Ovary (tissue), 9 donors: Measurements from ENCODE around the gene RASAL2. TPM values are rescaled to one million over a fixed set of nuclear protein-coding genes. Genes with fewer than 3 reads are reported as not detected.

Experiments used
- DNase-seq, 5 donors: peaks; one replicate each; pipeline ENCODE4 v3.0.0-alpha.2; 2019 to 2020
- H3K27ac ChIP-seq, 2 donors: fragments of 200-600 bp; one replicate each; pipeline versions ENCODE4 v1.5.1 to v1.8.0; 2019 to 2022
- H3K27me3 ChIP-seq: fragments of 200-600 bp; one replicate; pipeline ENCODE4 v1.8.0; 2022
- H3K36me3 ChIP-seq: fragments of 200-600 bp; sonication (generic); one replicate; pipeline ENCODE4 v1.5.1; 2019
- H3K4me1 ChIP-seq: one replicate; pipeline ENCODE4 v1.8.1; 2013; ENCODE audit warnings: mild to moderate bottlenecking, moderate library complexity; ENCODE audit not compliant: insufficient read depth
- H3K4me3 ChIP-seq: fragments of 200-600 bp; sonication (generic); one replicate; pipeline ENCODE4 v1.5.1; 2017
- H3K9me3 ChIP-seq, 2 donors: fragments of 200-600 bp in 1 of 2; sonication (generic) in 1 of 2; one replicate each; pipeline versions ENCODE4 v1.5.1 to v1.8.1; 2013 to 2019; ENCODE audit warnings: mild to moderate bottlenecking in 1 of 2, moderate library complexity in 1 of 2
- CTCF ChIP-seq, 3 donors: fragments of 450-650 bp in 2 of 3; fragments of 200-600 bp in 1 of 3; IDR thresholded peaks; one replicate each; pipeline versions ENCODE4 v1.5.1 to v1.8.0; 2016 to 2022; ENCODE audit warnings: antibody characterized with exemption in 3 of 3, mild to moderate bottlenecking in 1 of 3
- EP300 ChIP-seq: sonication (generic); formaldehyde crosslinking; IDR thresholded peaks from one replicate; pipeline ENCODE4 v1.6.1; 2017; ENCODE audit warnings: antibody characterized with exemption
- POLR2A ChIP-seq: fragments of 450-650 bp; IDR thresholded peaks from one replicate; pipeline ENCODE4 v1.6.1; 2017; ENCODE audit warnings: antibody characterized with exemption, mild to moderate bottlenecking, moderate library complexity
- WGBS, 3 donors: extraction: QIAGEN DNeasy Blood & Tissue Kit in 1 of 3; methylation state at CpG; one replicate each; pipeline versions ENCODE4 v1.1.5 to v1.1.7; 2013 to 2017; 5-methylcytosine and 5-hydroxymethylcytosine counted together
- intact Hi-C, 4 donors: fragments of 100-400 bp; cut with DNase I; formaldehyde crosslinking; loops; one replicate each; pipeline versions ENCODE4 v1.11.0 to v1.15.1; 2022 to 2023
- polyA plus RNA-seq, 2 donors: library from polyadenylated mRNA; stranded (reverse); fragments of 200-250 nt in 1 of 2; fragments of 350-450 nt in 1 of 2; fragmentation: Illumina TruSeq in 1 of 2; extraction: RNeasy Lipid Tissue Mini Kit (QIAGEN cat#74804) in 1 of 2; gene quantifications; one replicate each; pipeline ENCODE4 v1.2.3, GENCODE V29; 2013 to 2014
- total RNA-seq, 7 donors: library from RNA; depleted of rRNA in 2 of 7; stranded (reverse); fragments of >200 nt in 2 of 7; fragmentation: NEBNext Ultra II Directional in 3 of 7; extraction: Animal tissue kit (Norgen Biotek cat#: 25700) in 3 of 7; gene quantifications; one replicate each; pipeline versions ENCODE4 v1.1.0 to v1.2.4, GENCODE V29; 2016 to 2023
- donor health status: DM: no; HTN: no; CAD: no; lungs with moderate emphysema.
- donor health status: DM: no; HTN: no; CAD: no.
- donor health status: Bipolar disorder and iron deficiency.
- donor health status: DM: yes; HTN: yes; CAD: no.
- donor health status: DM: no; HTN: no; CAD: no.
- donor health status: DM: yes; HTN: yes; CAD: no.

The RASAL2 gene
- total and polyA plus RNA-seq, 9 donors: 4.2 to 20.5 (median 11.5) TPM

GRCh38 chr1:178323067-178323466 lies 229.2 kb downstream of the RASAL2 start:
- Histone ChIP-seq H3K36me3 (no peaks in the 10 kb centered on the region), H3K9me3 (no peaks in the 10 kb centered on the region), H3K27ac (no peak overlapping the region), H3K4me1 (no peaks in the 10 kb centered on the region), H3K4me3 (no peak overlapping the region), H3K27me3 (no peaks in the 10 kb centered on the region)
- TF ChIP-seq CTCF (IDR thresholded peaks at IDR 0.05): no peak
- no peak for TF ChIP-seq EP300
- no peak for TF ChIP-seq POLR2A
- intact Hi-C loops: no loop called here
- 51 to 64% (median 57%) methylated on average over 1 of the region's 1 CpG for WGBS, 3 donors
- DNase-seq: no peak

GRCh38 chr1:178324003-178324402 lies 230.1 kb downstream of the RASAL2 start:
- no peaks in the 10 kb centered on the region for H3K36me3 ChIP-seq
- H3K27me3 ChIP-seq: no peaks in the 10 kb centered on the region
- no peak for DNase-seq
- no peak overlapping the region for H3K27ac ChIP-seq
- no peak overlapping the region for H3K4me3 ChIP-seq
- TF ChIP-seq EP300 (no peak), POLR2A (no peak), CTCF (IDR thresholded peaks at IDR 0.05) (no peak)
- 60 to 72% (median 70%) methylated on average over 1 of the region's 1 CpG for WGBS, 3 donors
- H3K9me3 ChIP-seq: no peaks in the 10 kb centered on the region
- no peaks in the 10 kb centered on the region for H3K4me1 ChIP-seq
- intact Hi-C loops: no loop called here

GRCh38 chr1:178328728-178329127 lies 234.8 kb downstream of the RASAL2 start:
- WGBS, 3 donors: 94 to 99% (median 95%) methylated on average over 3 of the region's 3 CpGs
- H3K4me1 ChIP-seq: no peaks in the 10 kb centered on the region
- H3K4me3 ChIP-seq: no peak overlapping the region
- TF ChIP-seq POLR2A (no peak), EP300 (no peak), CTCF (IDR thresholded peaks at IDR 0.05) (no peak)
- no peak overlapping the region for H3K27ac ChIP-seq
- no peaks in the 10 kb centered on the region for H3K27me3 ChIP-seq
- intact Hi-C loops: no loop called here
- no peaks in the 10 kb centered on the region for H3K9me3 ChIP-seq
- DNase-seq: no peak
- H3K36me3 ChIP-seq: no peaks in the 10 kb centered on the region

- intact Hi-C loops: no loop called here
- Histone ChIP-seq H3K36me3 (no peaks in the 10 kb centered on the region), H3K27ac (no peak overlapping the region), H3K4me3 (no peak overlapping the region), H3K9me3 (no peaks in the 10 kb centered on the region), H3K27me3 (no peaks in the 10 kb centered on the region), H3K4me1 (no peaks in the 10 kb centered on the region)
- no peak for DNase-seq
- 89 to 93% (median 90%) methylated on average over 1 of the region's 1 CpG for WGBS, 3 donors
- TF ChIP-seq POLR2A (no peak), EP300 (no peak), CTCF (IDR thresholded peaks at IDR 0.05) (no peak)
These were observed 236.2 kb downstream of the RASAL2 start for GRCh38 chr1:178330153-178330552.
